ENCODE measurements around the gene MARCKS. TPM values are rescaled to one million over a fixed set of nuclear protein-coding genes. Genes with fewer than 3 reads are reported as not detected.
"Not testable (repeated sequence)": the region's sequence is repeated elsewhere in the genome, so short reads cannot be mapped to it uniquely, and the experiment has no call there.

The MARCKS gene
- total RNA-seq, 1 experiment from 2014 or later, result 70.1 TPM

GRCh38 chr6:113907102-113907815 is 50.1 kb downstream of the MARCKS start:
- no peak for DNase-seq
- Mint-ChIP-seq H3K4me1 (ENCODE audit: low read depth, unreplicated experiment) (no peaks in the 10 kb centered on the region), H3K36me3 (ENCODE audit: insufficient read depth, unreplicated experiment) (no peaks in the 10 kb centered on the region), H3K27me3 (ENCODE audit: unreplicated experiment) (no peaks in the 10 kb centered on the region), H3K27ac (ENCODE audit: unreplicated experiment) (no peak overlapping the region), H3K9me3 (ENCODE audit: low read depth, unreplicated experiment) (no peaks in the 10 kb centered on the region), H3K4me3 (ENCODE audit: low read depth, unreplicated experiment) (no peak overlapping the region)
- CTCF ChIA-PET, result interaction anchor here (0.5 kb wide), 1 partner anchor 428 kb away, joined by 3 read pairs; no protein-coding TSS in a partner anchor
- intact Hi-C loops (cut with micrococcal nuclease; ENCODE audit: unreplicated experiment), result no loop called here
- TF ChIP-seq CTCF (IDR thresholded peaks at IDR 0.05; ENCODE audit: unreplicated experiment), result no peak
- no TSS peak for BruUV-seq (replicated peaks)

GRCh38 chr6:113908801-113909200 is 51.7 kb downstream of the MARCKS start:
- intact Hi-C loops (cut with micrococcal nuclease; ENCODE audit: unreplicated experiment), result loop anchor here (1.0 kb wide), 1 partner anchor 1128 kb away; no protein-coding TSS in a partner anchor

GRCh38 chr6:113909224-113909856 is 52.2 kb downstream of the MARCKS start:
- DNase-seq, result peak; percentile 32
- Mint-ChIP-seq H3K27me3 (ENCODE audit: unreplicated experiment) (no peaks in the 10 kb centered on the region), H3K9me3 (ENCODE audit: low read depth, unreplicated experiment) (no peaks in the 10 kb centered on the region), H3K36me3 (ENCODE audit: insufficient read depth, unreplicated experiment) (no peaks in the 10 kb centered on the region), H3K27ac (ENCODE audit: unreplicated experiment) (no peak overlapping the region), H3K4me3 (ENCODE audit: low read depth, unreplicated experiment) (no peak overlapping the region), H3K4me1 (ENCODE audit: low read depth, unreplicated experiment) (no peaks in the 10 kb centered on the region)
- BruUV-seq (replicated peaks), result no TSS peak
- intact Hi-C loops (cut with micrococcal nuclease; ENCODE audit: unreplicated experiment), result loop anchor here (1.0 kb wide), 1 partner anchor 1129 kb away; no protein-coding TSS in a partner anchor
- TF ChIP-seq CTCF (IDR thresholded peaks at IDR 0.05; ENCODE audit: unreplicated experiment), result peak; percentile 33
- CTCF ChIA-PET, result interaction anchor here (0.7 to 1.4 kb wide), 3 partner anchors 21 to 603 kb away, joined by 3 to 5 read pairs (median 4); no protein-coding TSS in a partner anchor

More at GRCh38 chr6:113908801-113909200, 51.7 kb downstream of the MARCKS start:
- Mint-ChIP-seq H3K27me3 (ENCODE audit: unreplicated experiment) (no peaks in the 10 kb centered on the region), H3K4me1 (ENCODE audit: low read depth, unreplicated experiment) (no peaks in the 10 kb centered on the region), H3K4me3 (ENCODE audit: low read depth, unreplicated experiment) (no peak overlapping the region), H3K9me3 (ENCODE audit: low read depth, unreplicated experiment) (no peaks in the 10 kb centered on the region), H3K27ac (ENCODE audit: unreplicated experiment) (no peak overlapping the region), H3K36me3 (ENCODE audit: insufficient read depth, unreplicated experiment) (no peaks in the 10 kb centered on the region)
- CTCF ChIA-PET, result interaction anchor here (0.7 to 1.4 kb wide), 4 partner anchors 20 to 602 kb away, joined by 3 to 5 read pairs (median 4); no protein-coding TSS in a partner anchor
- no peak for TF ChIP-seq CTCF (IDR thresholded peaks at IDR 0.05; ENCODE audit: unreplicated experiment)
- no TSS peak for BruUV-seq (replicated peaks)
- no peak for DNase-seq

DNA sequence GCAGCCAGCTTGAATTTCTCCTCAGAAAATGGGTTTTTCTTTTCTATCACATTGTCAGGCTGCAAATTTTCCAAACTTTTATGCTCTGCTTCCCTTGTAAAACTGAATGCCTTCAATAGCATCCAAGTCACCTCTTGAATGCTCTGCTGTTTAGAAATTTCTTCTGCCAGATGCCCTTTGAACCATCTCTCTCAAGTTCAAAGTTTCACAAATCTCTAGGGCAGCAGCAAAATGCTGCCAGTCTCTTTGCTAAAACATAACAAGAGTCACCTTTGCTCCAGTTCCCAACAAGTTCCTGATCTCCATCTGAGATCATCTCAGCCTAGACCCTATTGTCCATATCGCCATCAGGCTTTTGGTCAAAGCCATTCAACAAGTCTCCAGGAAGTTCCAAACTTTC is 53.1 kb downstream of the MARCKS start:
- H3K9me3 Mint-ChIP-seq (ENCODE audit: low read depth, unreplicated experiment); H3K36me3 Mint-ChIP-seq (ENCODE audit: insufficient read depth, unreplicated experiment); DNase-seq; intact Hi-C loops (cut with micrococcal nuclease; ENCODE audit: unreplicated experiment); H3K4me1 Mint-ChIP-seq (ENCODE audit: low read depth, unreplicated experiment); H3K4me3 Mint-ChIP-seq (ENCODE audit: low read depth, unreplicated experiment); H3K27ac Mint-ChIP-seq (ENCODE audit: unreplicated experiment); H3K27me3 Mint-ChIP-seq (ENCODE audit: unreplicated experiment); BruUV-seq (replicated peaks): not testable (repeated sequence)
- CTCF ChIA-PET, result interaction anchor here (1.4 kb wide), 1 partner anchor 604 kb away, joined by 5 read pairs; no protein-coding TSS in a partner anchor

Other genes with a start within 250 kb of the MARCKS start
- 170 and 176 TPM in 2 replicates for gene HDAC2, start 113.8 kb downstream of the MARCKS start, total RNA-seq (2022)